KOPT-K1 (cell line): ENCODE data around the gene KREMEN2.
"Not testable (repeated sequence)": the region's sequence is repeated elsewhere in the genome, so short reads cannot be mapped to it uniquely, and the experiment has no call there.

ENCODE experiments used
- H3K27ac ChIP-seq: fragments of 200-600 bp; sonication (generic); 2 replicates; pipeline ENCODE4 v1.5.1; 2016; ENCODE audit warnings: antibody characterized with exemption, mild to moderate bottlenecking, low read depth, low read length; ENCODE audit not compliant: poor library complexity, severe bottlenecking
- H3K36me3 ChIP-seq: fragments of 200-600 bp; sonication (generic); 2 replicates; pipeline ENCODE4 v1.5.1; 2017; ENCODE audit warnings: antibody characterized with exemption, mild to moderate bottlenecking, low read length, moderate library complexity; ENCODE audit not compliant: insufficient read depth
- H3K9me3 ChIP-seq: fragments of 200-600 bp; sonication (generic); 2 replicates; pipeline ENCODE4 v1.5.1; 2017; ENCODE audit warnings: antibody characterized with exemption, low read length, mild to moderate bottlenecking; ENCODE audit not compliant: insufficient read depth, poor library complexity, severe bottlenecking

Gene KREMEN2

GRCh38 chr16:2931231-2931914 is 32.7 kb upstream of the KREMEN2 start:
- peaks cover 19% of the 10 kb centered on the region; the same call in 1 of the 2 replicates for H3K36me3 ChIP-seq
- H3K27ac ChIP-seq, H3K9me3 ChIP-seq: not testable (repeated sequence)

- no peaks in the 10 kb centered on the region for H3K9me3 ChIP-seq
These were observed 30.9 kb upstream of the KREMEN2 start for GRCh38 chr16:2933136-2933535.

GRCh38 chr16:2933701-2934100 is 30.4 kb upstream of the KREMEN2 start:
- peak overlapping the region; percentile 63 for H3K27ac ChIP-seq
- no peaks in the 10 kb centered on the region for H3K9me3 ChIP-seq
- H3K36me3 ChIP-seq: peaks cover 37% of the 10 kb centered on the region; the same call in 1 of the 2 replicates

More at GRCh38 chr16:2933136-2933535, 30.9 kb upstream of the KREMEN2 start:
- Histone ChIP-seq H3K27ac (no peak overlapping the region), H3K36me3 (peaks cover 35% of the 10 kb centered on the region; the same call in 1 of the 2 replicates)

DNA sequence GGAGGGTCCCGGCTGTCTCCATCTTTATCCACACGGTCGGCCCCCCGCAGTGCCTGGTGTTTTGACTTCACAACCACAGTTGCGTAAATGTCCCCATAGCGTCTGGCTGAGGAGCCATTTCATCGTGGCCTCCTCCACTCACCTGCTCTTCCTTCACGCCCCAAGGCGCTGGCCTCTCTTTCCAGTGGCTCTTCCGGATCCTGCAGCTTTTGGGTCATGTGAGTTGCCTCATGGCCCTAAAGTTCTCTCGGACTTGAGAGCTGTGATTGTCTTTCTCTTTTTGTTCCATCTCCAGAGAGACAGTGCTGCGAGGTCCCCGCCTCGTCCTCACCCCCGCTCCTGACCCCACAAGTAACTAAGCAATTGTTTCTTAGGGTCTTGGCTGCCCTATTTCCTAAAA is 29.6 kb upstream of the KREMEN2 start:
- no peaks in the 10 kb centered on the region for H3K9me3 ChIP-seq
- peak overlapping the region; percentile 63 for H3K27ac ChIP-seq
- peaks cover 37% of the 10 kb centered on the region; the same call in 1 of the 2 replicates for H3K36me3 ChIP-seq

GRCh38 chr16:2936436-2937011 is 27.6 kb upstream of the KREMEN2 start:
- H3K9me3 ChIP-seq: no peaks in the 10 kb centered on the region
- peaks cover 41% of the 10 kb centered on the region; the same call in 1 of the 2 replicates for H3K36me3 ChIP-seq
- no peak overlapping the region for H3K27ac ChIP-seq

DNA sequence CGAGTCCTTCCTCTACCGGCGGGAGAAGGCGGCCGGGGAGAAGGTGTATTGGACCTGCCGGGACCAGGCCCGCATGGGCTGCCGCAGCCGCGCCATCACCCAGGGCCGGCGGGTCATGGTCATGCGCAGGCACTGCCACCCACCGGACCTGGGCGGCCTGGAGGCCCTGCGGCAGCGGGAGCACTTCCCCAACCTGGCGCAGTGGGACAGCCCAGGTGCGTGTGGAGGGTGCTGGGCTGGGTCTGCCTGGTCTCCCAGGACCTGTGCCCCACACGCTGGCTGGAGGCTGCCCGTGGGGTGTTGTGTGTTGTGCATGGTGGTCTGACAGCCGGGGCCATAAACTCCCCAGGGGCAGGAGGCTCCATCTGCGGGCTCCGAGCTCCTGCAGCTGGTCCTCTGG is 26.9 kb upstream of the KREMEN2 start:
- Histone ChIP-seq H3K9me3 (no peaks in the 10 kb centered on the region), H3K36me3 (peaks cover 43% of the 10 kb centered on the region; the same call in 1 of the 2 replicates), H3K27ac (no peak overlapping the region)

- peaks cover 45% of the 10 kb centered on the region for H3K36me3 ChIP-seq
These were observed 25.9 kb upstream of the KREMEN2 start for GRCh38 chr16:2938206-2938605.

GRCh38 chr16:2939968-2940367 is 24.1 kb upstream of the KREMEN2 start:
- Histone ChIP-seq H3K27ac (no peak overlapping the region), H3K9me3 (no peaks in the 10 kb centered on the region), H3K36me3 (peaks cover 42% of the 10 kb centered on the region)

More at GRCh38 chr16:2938206-2938605, 25.9 kb upstream of the KREMEN2 start:
- H3K27ac ChIP-seq: no peak overlapping the region
- H3K9me3 ChIP-seq: no peaks in the 10 kb centered on the region

DNA sequence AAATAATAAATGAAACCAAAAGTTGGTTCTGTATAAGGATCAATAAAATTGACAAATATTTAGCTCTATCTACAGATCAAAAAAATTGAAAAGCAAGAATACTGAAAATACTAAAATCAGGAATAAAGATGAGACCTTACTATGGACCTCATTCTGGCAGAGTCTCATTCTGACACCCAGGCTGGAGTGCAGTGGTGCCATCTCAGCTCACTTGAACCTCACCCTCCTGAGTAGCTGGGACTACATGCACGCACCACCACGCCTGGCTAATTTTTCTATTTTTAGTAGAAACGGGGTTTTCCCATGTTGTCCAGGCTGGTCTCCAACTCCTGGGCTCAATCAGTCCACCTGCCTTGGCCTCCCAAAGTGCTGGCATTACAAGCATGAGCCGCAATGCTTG is 22.0 kb upstream of the KREMEN2 start:
- peaks cover 35% of the 10 kb centered on the region for H3K36me3 ChIP-seq
- no peak overlapping the region for H3K27ac ChIP-seq
- no peaks in the 10 kb centered on the region for H3K9me3 ChIP-seq

GRCh38 chr16:2943716-2944115 is 20.4 kb upstream of the KREMEN2 start:
- H3K9me3 ChIP-seq, H3K27ac ChIP-seq: not testable (repeated sequence)
- peaks cover 24% of the 10 kb centered on the region for H3K36me3 ChIP-seq

- H3K9me3 ChIP-seq: no peaks in the 10 kb centered on the region
- H3K27ac ChIP-seq: no peak overlapping the region
- peaks cover 5% of the 10 kb centered on the region for H3K36me3 ChIP-seq
These were observed 17.4 kb upstream of the KREMEN2 start for GRCh38 chr16:2946649-2947048.

GRCh38 chr16:2948807-2949704 is 15.0 kb upstream of the KREMEN2 start:
- Histone ChIP-seq H3K27ac (no peak overlapping the region), H3K9me3 (no peaks in the 10 kb centered on the region), H3K36me3 (no peaks in the 10 kb centered on the region)

GRCh38 chr16:2949705-2950352 is 14.2 kb upstream of the KREMEN2 start:
- no peak overlapping the region for H3K27ac ChIP-seq
- H3K36me3 ChIP-seq: no peaks in the 10 kb centered on the region
- H3K9me3 ChIP-seq: no peaks in the 10 kb centered on the region

GRCh38 chr16:2950353-2950724 is 13.7 kb upstream of the KREMEN2 start:
- Histone ChIP-seq H3K9me3 (no peaks in the 10 kb centered on the region), H3K27ac (no peak overlapping the region), H3K36me3 (no peaks in the 10 kb centered on the region)

DNA sequence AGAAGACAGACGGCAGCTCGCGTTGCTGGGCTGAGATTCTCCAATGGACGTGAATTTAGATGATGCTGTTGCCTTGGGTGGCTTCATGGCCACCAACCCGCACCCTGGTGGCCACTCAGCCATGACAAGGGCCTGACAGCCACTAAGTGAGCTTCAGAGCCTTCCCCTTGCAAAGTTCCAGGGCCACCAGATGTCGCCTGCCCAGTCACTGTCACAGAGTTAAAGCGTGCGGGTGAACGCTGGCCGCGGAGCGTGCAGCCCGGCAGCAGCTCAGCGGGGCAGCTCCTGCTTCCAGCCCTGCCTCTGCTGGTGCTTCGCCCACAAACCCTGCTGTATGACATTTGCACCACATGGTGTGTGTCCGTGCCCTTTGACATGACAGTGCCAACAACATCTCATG is 13.3 kb upstream of the KREMEN2 start:
- Histone ChIP-seq H3K27ac (no peak overlapping the region), H3K9me3 (no peaks in the 10 kb centered on the region), H3K36me3 (no peaks in the 10 kb centered on the region)
